Activated CD4-positive, alpha-beta T cell treated with anti-CD3 and anti-CD28 coated beads, Interleukin-2, Interleukin-4, amounts not matched to agents 100 ng/mL and 50 ng/mL, durations not matched to agents 16 hours and 8 hours (primary cell): ENCODE measurements around the gene PHC3.
A peak's percentile ranks its signal among the peaks of the same experiment; 100 is the strongest.
"Not testable (repeated sequence)": the region's sequence is repeated elsewhere in the genome, so short reads cannot be mapped to it uniquely, and the experiment has no call there.

Experiments
- DNase-seq: peaks from one replicate; pipeline ENCODE4 v3.0.0-alpha.2; 2020; ENCODE audit warnings: low spot score

PHC3 gene

GRCh38 chr3:170128977-170129431 lies 52.5 kb downstream of the PHC3 start:
- DNase-seq: peak; percentile 40

- DNase-seq: peak; percentile 22
Observed at GRCh38 chr3:170128259-170128976, 53.1 kb downstream of the PHC3 start.

GRCh38 chr3:170117134-170117533 lies 64.4 kb downstream of the PHC3 start:
- DNase-seq: no peak

- DNase-seq: not testable (repeated sequence)
Observed at GRCh38 chr3:170114165-170114564, 67.4 kb downstream of the PHC3 start.

- no peak for DNase-seq
Observed at GRCh38 chr3:170111147-170111771, 70.3 kb downstream of the PHC3 start.

- DNase-seq: no peak
Observed at GRCh38 chr3:170109579-170110293, 71.8 kb downstream of the PHC3 start.

- no peak for DNase-seq
Observed at GRCh38 chr3:170108955-170109354, 72.6 kb downstream of the PHC3 start.

- no peak for DNase-seq
Observed at GRCh38 chr3:170107941-170108340, 73.6 kb downstream of the PHC3 start.

GRCh38 chr3:170102431-170102830 lies 79.1 kb downstream of the PHC3 start:
- DNase-seq: no peak

- no peak for DNase-seq
Observed at GRCh38 chr3:170100944-170101343, 80.6 kb downstream of the PHC3 start.

GRCh38 chr3:170098753-170099152 lies 82.8 kb downstream of the PHC3 start:
- DNase-seq: peak; percentile 10

GRCh38 chr3:170096342-170096741 lies 85.2 kb downstream of the PHC3 start:
- no peak for DNase-seq

- DNase-seq: no peak
Observed at GRCh38 chr3:170095771-170096170, 85.8 kb downstream of the PHC3 start.

- DNase-seq: no peak
Observed at GRCh38 chr3:170092907-170093306, 88.6 kb downstream of the PHC3 start.

- no peak for DNase-seq
Observed at GRCh38 chr3:170090601-170090981, 90.9 kb downstream of the PHC3 start.

- no peak for DNase-seq
Observed at GRCh38 chr3:170089862-170090600, 91.5 kb downstream of the PHC3 start.

- DNase-seq: no peak
Observed at GRCh38 chr3:170085396-170085795, 96.1 kb downstream of the PHC3 start.

GRCh38 chr3:170083343-170083742 lies 98.2 kb downstream of the PHC3 start:
- no peak for DNase-seq

GRCh38 chr3:170081079-170081741 lies 100.3 kb downstream of the PHC3 start:
- DNase-seq: no peak

- DNase-seq: no peak
Observed at GRCh38 chr3:170080605-170081004, 100.9 kb downstream of the PHC3 start.

GRCh38 chr3:170079536-170080165 lies 101.9 kb downstream of the PHC3 start:
- no peak for DNase-seq
